PC-3 (cell line): ENCODE data around the gene HMOX2. TPM values are rescaled to one million over a fixed set of nuclear protein-coding genes. Genes with fewer than 3 reads are reported as not detected.

Experiments used
- ATAC-seq: fragments of 200-7000 bp; cut with Tn5 transposase; 2 replicates; pipeline ENCODE4 v1.9.1; 2020; ENCODE audit warnings: mild to moderate bottlenecking, moderate library complexity
- BruUV-seq: library from RNA; stranded (reverse); fragments of 400-500 nt; replicated peaks from 2 replicates; lab custom pipeline; 2021; lab: Mats Ljungman, UMichigan
- CTCF ChIA-PET: fragments of 300-600 bp; sonication (Branson Sonifier 250); formaldehyde crosslinking; loops from one replicate; lab custom pipeline; 2022; ENCODE audit warnings: antibody characterized with exemption; lab: Charles Lee
- POLR2A ChIA-PET: fragments of 300-600 bp; sonication (Branson Sonifier 250); formaldehyde crosslinking; loops from one replicate; lab custom pipeline; 2022; ENCODE audit warnings: antibody characterized with exemption; ENCODE audit not compliant: unreplicated experiment; lab: Charles Lee
- DNase-seq: peaks from one replicate; pipeline ENCODE4 v3.0.0-alpha.2; 2015
- H2AFZ ChIP-seq: fragments of 300-600 bp; sonication (generic); 2 replicates; pipeline ENCODE4 v1.6.0; 2016; ENCODE audit warnings: antibody characterized with exemption, low read length
- H3F3A ChIP-seq: fragments of 300-600 bp; sonication (generic); one replicate; pipeline ENCODE4 v1.6.0; 2017; ENCODE audit warnings: antibody characterized with exemption, low read length, control low read depth, mild to moderate bottlenecking; ENCODE audit not compliant: unreplicated experiment
- H3K27ac ChIP-seq: fragments of 300-600 bp; sonication (generic); 2 replicates; pipeline ENCODE4 v1.5.1; 2016; ENCODE audit warnings: mild to moderate bottlenecking, low read length
- H3K27me3 ChIP-seq: fragments of 300-600 bp; sonication (generic); 2 replicates; pipeline ENCODE4 v1.6.1; 2016; ENCODE audit warnings: low read length, mixed read lengths
- H3K36me3 ChIP-seq: fragments of 300-600 bp; sonication (generic); 2 replicates; pipeline ENCODE4 v1.6.1; 2016; ENCODE audit warnings: low read depth, mixed run types, low read length, mixed read lengths
- H3K4me1 ChIP-seq: fragments of 300-600 bp; sonication (generic); 2 replicates; pipeline ENCODE4 v1.5.1; 2016; ENCODE audit warnings: low read length; ENCODE audit not compliant: insufficient read depth
- H3K4me2 ChIP-seq: fragments of 300-600 bp; sonication (generic); 2 replicates; pipeline ENCODE4 v1.6.0; 2016; ENCODE audit warnings: low read length
- H3K4me3 ChIP-seq: fragments of 300-600 bp; sonication (generic); 2 replicates; pipeline ENCODE4 v1.5.1; 2016; ENCODE audit warnings: mild to moderate bottlenecking, low read length, mixed read lengths
- H3K79me2 ChIP-seq: fragments of 300-600 bp; sonication (generic); 2 replicates; pipeline ENCODE4 v1.6.1; 2017; ENCODE audit warnings: low read length, mixed read lengths
- H3K9ac ChIP-seq: fragments of 300-600 bp; sonication (generic); 2 replicates; pipeline ENCODE4 v1.6.0; 2016; ENCODE audit warnings: mild to moderate bottlenecking, low read length
- H3K9me2 ChIP-seq: fragments of 300-600 bp; sonication (generic); replicated peaks from 2 replicates; pipeline ENCODE4 v1.6.1; 2016; ENCODE audit warnings: mixed run types, low read length, mixed read lengths
- H3K9me3 ChIP-seq: fragments of 300-600 bp; sonication (generic); 2 replicates; pipeline ENCODE4 v1.6.1; 2016; ENCODE audit warnings: low read length, mixed read lengths
- H4K20me1 ChIP-seq: fragments of 300-600 bp; sonication (generic); 2 replicates; pipeline ENCODE4 v1.6.1; 2016; ENCODE audit warnings: low read length, mixed read lengths
- EZH2 ChIP-seq: fragments of 300-600 bp; sonication (generic); IDR thresholded peaks from one replicate; pipeline ENCODE4 v1.6.1; 2017; ENCODE audit warnings: antibody characterized with exemption, mild to moderate bottlenecking, low read length; ENCODE audit not compliant: unreplicated experiment
- EZH2phosphoT487 ChIP-seq: fragments of 300-600 bp; sonication (generic); IDR thresholded peaks from 2 replicates; pipeline ENCODE4 v1.6.1; 2018; ENCODE audit warnings: mild to moderate bottlenecking, antibody characterized with exemption, low read length, borderline replicate concordance
- intact Hi-C: fragments of 100-400 bp; cut with micrococcal nuclease; formaldehyde crosslinking; loops from 2 replicates; pipeline ENCODE4 v1.9.0; 2023
- total RNA-seq: library from RNA; depleted of rRNA; stranded (reverse); fragments of >200 nt; gene quantifications from 2 replicates; pipeline ENCODE4 v1.2.3, GENCODE V29; 2014
- TF ChIP-seq, protein P1 (sequence below): fragments of 300-600 bp; sonication (generic); conservative IDR thresholded peaks from 2 replicates; pipeline ENCODE4 v1.5.1; 2017; ENCODE audit warnings: antibody characterized with exemption, low read depth, mild to moderate bottlenecking, low read length

HMOX2 gene
- total RNA-seq, 1 experiment from 2014 or later = 86.9 TPM

DNA sequence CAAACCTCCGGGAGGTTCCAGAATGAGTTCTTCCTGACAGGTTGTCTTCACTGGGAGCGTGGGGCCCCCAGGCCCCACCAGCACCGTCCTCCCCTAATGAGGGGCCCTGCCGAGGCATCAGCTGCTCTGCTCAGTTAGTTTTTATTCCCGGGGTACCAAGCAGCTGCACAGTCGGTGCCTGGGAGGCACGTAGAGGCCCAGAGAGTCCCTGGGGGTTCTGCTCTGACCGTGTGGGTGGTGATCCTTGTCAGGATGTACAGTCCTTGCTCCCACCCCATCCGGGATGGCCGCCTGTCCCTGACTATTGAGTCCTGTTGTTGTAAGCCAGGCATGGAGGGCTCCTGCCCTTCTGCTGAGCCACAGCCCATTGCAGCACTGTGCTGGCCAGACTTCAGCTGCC, 20.2 kb upstream of the HMOX2 start:
- Histone ChIP-seq H2AFZ (no peak overlapping the region), H4K20me1 (no peaks in the 10 kb centered on the region), H3K36me3 (peaks cover 3% of the 10 kb centered on the region; the same call in 1 of the 2 replicates), H3K27me3 (no peaks in the 10 kb centered on the region), H3K4me1 (no peaks in the 10 kb centered on the region), H3K9me3 (no peaks in the 10 kb centered on the region), H3K27ac (no peak overlapping the region), H3K79me2 (no peaks in the 10 kb centered on the region), H3K4me2 (no peak overlapping the region), H3F3A (no peaks in the 10 kb centered on the region), H3K9ac (no peak overlapping the region), H3K9me2 (no peaks in the 10 kb centered on the region), H3K4me3 (no peak overlapping the region)
- no peak for DNase-seq
- CTCF ChIA-PET = no interaction called here
- POLR2A ChIA-PET = no interaction called here
- BruUV-seq = TSS peak; percentile 27
- intact Hi-C loops = no loop called here
- no peak for ATAC-seq
- TF ChIP-seq EZH2 = no peak
- TF ChIP-seq, protein P1, sequence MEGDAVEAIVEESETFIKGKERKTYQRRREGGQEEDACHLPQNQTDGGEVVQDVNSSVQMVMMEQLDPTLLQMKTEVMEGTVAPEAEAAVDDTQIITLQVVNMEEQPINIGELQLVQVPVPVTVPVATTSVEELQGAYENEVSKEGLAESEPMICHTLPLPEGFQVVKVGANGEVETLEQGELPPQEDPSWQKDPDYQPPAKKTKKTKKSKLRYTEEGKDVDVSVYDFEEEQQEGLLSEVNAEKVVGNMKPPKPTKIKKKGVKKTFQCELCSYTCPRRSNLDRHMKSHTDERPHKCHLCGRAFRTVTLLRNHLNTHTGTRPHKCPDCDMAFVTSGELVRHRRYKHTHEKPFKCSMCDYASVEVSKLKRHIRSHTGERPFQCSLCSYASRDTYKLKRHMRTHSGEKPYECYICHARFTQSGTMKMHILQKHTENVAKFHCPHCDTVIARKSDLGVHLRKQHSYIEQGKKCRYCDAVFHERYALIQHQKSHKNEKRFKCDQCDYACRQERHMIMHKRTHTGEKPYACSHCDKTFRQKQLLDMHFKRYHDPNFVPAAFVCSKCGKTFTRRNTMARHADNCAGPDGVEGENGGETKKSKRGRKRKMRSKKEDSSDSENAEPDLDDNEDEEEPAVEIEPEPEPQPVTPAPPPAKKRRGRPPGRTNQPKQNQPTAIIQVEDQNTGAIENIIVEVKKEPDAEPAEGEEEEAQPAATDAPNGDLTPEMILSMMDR = no peak
- TF ChIP-seq EZH2phosphoT487 = no peak

DNA sequence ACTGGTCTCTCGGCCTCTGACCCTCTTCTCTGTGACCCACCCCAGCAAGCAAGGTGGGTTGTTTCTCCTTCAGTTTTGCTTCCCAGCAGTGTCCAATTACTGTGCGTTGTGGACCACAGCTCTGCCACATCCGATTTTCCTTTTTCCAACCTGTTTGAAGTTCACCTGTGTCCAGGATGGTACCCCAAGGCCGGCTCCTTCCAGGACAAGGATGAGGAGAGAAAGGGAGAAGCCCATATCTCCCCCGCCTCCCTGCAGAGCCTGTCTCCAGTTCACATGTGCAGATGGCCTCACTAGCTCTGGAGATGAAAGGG, 15.3 kb upstream of the HMOX2 start:
- peaks cover 28% of the 10 kb centered on the region for H3K4me1 ChIP-seq
- no peaks in the 10 kb centered on the region; the same call in 1 of the 2 replicates for H3K36me3 ChIP-seq
- no peak overlapping the region for H2AFZ ChIP-seq
- H3K9me3 ChIP-seq = no peaks in the 10 kb centered on the region
- H4K20me1 ChIP-seq = no peaks in the 10 kb centered on the region
- H3K4me3 ChIP-seq = no peak overlapping the region
- H3F3A ChIP-seq = peaks cover 15% of the 10 kb centered on the region
- DNase-seq (no peak), ATAC-seq (no peak)
- POLR2A ChIA-PET = no interaction called here
- H3K9me2 ChIP-seq = no peaks in the 10 kb centered on the region
- intact Hi-C loops = no loop called here
- no peak overlapping the region for H3K4me2 ChIP-seq
- no peaks in the 10 kb centered on the region for H3K27me3 ChIP-seq
- no peak overlapping the region for H3K27ac ChIP-seq
- no TSS peak for BruUV-seq
- H3K9ac ChIP-seq = no peak overlapping the region
- CTCF ChIA-PET = no interaction called here
- TF ChIP-seq EZH2phosphoT487 (no peak), EZH2 (no peak)
- TF ChIP-seq, protein P1 = no peak
- no peaks in the 10 kb centered on the region for H3K79me2 ChIP-seq

DNA sequence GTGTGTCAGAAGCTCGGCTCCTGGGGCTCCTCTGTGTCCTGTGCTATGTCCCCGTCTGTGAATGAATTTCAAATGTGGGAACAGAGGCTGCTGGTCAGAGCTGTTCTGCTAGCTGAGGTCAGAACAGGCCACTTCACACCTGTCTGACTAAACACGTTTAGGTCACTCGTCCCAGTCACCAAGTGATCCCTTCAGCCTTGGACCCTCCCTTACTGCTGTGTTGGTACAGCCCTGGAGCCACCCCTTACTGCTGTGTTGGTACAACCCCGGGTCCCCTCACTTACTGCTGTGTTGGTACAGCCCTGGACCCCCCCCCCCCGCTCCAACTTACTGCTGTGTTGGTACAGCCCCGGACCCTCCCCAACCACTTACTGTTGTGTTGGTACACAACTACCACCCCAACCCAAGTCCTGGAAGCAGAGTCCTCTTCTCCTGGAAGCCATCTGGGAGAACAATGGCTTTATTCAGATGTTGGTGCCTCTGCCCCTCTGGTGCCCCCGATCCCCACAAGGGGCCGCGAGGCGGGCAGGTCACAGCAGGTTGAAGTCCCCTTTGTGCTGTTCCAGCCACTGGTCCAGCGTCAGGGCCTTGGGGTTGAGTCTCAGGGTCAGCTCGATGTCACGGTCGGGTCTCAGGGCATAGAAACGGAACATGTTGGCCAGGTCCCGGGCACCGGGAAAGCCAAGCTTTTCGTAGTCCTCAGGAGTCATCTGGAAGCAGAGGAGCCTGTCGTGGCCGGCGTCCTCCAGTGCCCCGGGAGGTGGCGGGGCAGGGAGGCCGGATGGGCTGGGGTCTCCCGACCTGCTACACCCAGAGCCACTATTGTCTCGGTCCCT, 14.7 kb upstream of the HMOX2 start:
- no peaks in the 10 kb centered on the region for H3K79me2 ChIP-seq
- H3K4me1 ChIP-seq = peaks cover 28% of the 10 kb centered on the region
- no peak for TF ChIP-seq EZH2phosphoT487
- TF ChIP-seq EZH2 = no peak
- TF ChIP-seq, protein P1 = no peak
- ATAC-seq (no peak), DNase-seq (no peak)
- H3K36me3 ChIP-seq = no peaks in the 10 kb centered on the region
- no TSS peak for BruUV-seq
- no peak overlapping the region for H3K4me2 ChIP-seq
- H3K27ac ChIP-seq = no peak overlapping the region
- no peak overlapping the region for H2AFZ ChIP-seq
- H3K9me3 ChIP-seq = no peaks in the 10 kb centered on the region
- no peaks in the 10 kb centered on the region for H3K27me3 ChIP-seq
- CTCF ChIA-PET = no interaction called here
- no peak overlapping the region for H3K4me3 ChIP-seq
- H3F3A ChIP-seq = peaks cover 15% of the 10 kb centered on the region
- H4K20me1 ChIP-seq = no peaks in the 10 kb centered on the region
- H3K9me2 ChIP-seq = no peaks in the 10 kb centered on the region
- H3K9ac ChIP-seq = no peak overlapping the region
- intact Hi-C loops = no loop called here
- POLR2A ChIA-PET = no interaction called here
